H1 (cell line): ENCODE measurements around the gene CCNY. TPM values are rescaled to one million over a fixed set of nuclear protein-coding genes. Genes with fewer than 3 reads are reported as not detected.

ENCODE experiments used
- CTCF ChIA-PET: fragments of 300-600 bp; sonication (Branson Sonifier 250); formaldehyde crosslinking; loops from one replicate; lab custom pipeline; 2021; ENCODE audit not compliant: partially characterized antibody; lab: Charles Lee
- POLR2A ChIA-PET: fragments of 300-600 bp; sonication (Branson Sonifier 250); formaldehyde crosslinking; loops from one replicate; lab custom pipeline; 2021; ENCODE audit warnings: inconsistent platforms; ENCODE audit not compliant: partially characterized antibody; lab: Charles Lee
- DNase-seq, 2 experiments: peaks; one replicate each; pipeline versions ENCODE4 v3.0.0 to v3.0.0-alpha.2; 2010 to 2022; ENCODE audit warnings: low spot score in 2 of 2, low read depth in 1 of 2, mixed read lengths in 1 of 2
- FAIRE-seq: peaks from 2 replicates; lab custom pipeline; 2011; peaks lifted over from hg19 to GRCh38; lab: Jason Lieb, UNC
- H2AFZ ChIP-seq: 2 replicates; pipeline ENCODE4 v1.8.1; 2012; ENCODE audit warnings: low read length, inconsistent platforms
- H2AK5ac ChIP-seq: 2 replicates; pipeline ENCODE4 v1.6.1; 2013; ENCODE audit warnings: low read depth, low read length
- H2BK120ac ChIP-seq: replicated peaks from 2 replicates; pipeline ENCODE3; 2013; ENCODE audit warnings: low read depth, low read length, inconsistent platforms
- H2BK12ac ChIP-seq: 2 replicates; pipeline ENCODE4 v1.6.1; 2013; ENCODE audit warnings: low read depth, low read length
- H2BK15ac ChIP-seq: 2 replicates; pipeline ENCODE4 v1.6.1; 2013; ENCODE audit warnings: low read length
- H2BK20ac ChIP-seq: 2 replicates; pipeline ENCODE4 v1.6.1; 2013; ENCODE audit warnings: low read length
- H2BK5ac ChIP-seq: 2 replicates; pipeline ENCODE4 v1.6.1; 2013; ENCODE audit warnings: low read depth, low read length
- H3K14ac ChIP-seq: 2 replicates; pipeline ENCODE4 v1.6.1; 2013; ENCODE audit warnings: inconsistent platforms; ENCODE audit not compliant: insufficient read length
- H3K18ac ChIP-seq: 2 replicates; pipeline ENCODE4 v1.6.1; 2013; ENCODE audit warnings: low read length; ENCODE audit errors: extremely low read depth
- H3K23ac ChIP-seq: 2 replicates; pipeline ENCODE4 v1.6.1; 2013; ENCODE audit warnings: inconsistent platforms; ENCODE audit not compliant: insufficient read length
- H3K23me2 ChIP-seq: 2 replicates; pipeline ENCODE4 v1.6.1; 2013; ENCODE audit warnings: low read depth, low read length
- H3K27ac ChIP-seq: 2 replicates; pipeline ENCODE4 v1.6.1; 2011; ENCODE audit warnings: low read depth, low read length, inconsistent platforms
- H3K27me3 ChIP-seq, 4 experiments: replicated peaks in 1 of 4; 1 replicate in 1 of 4; 2 replicates in 3 of 4; pipeline versions ENCODE4 v1.6.1 to v1.8.1; 2011 to 2013; ENCODE audit warnings: low read length in 3 of 4, mild to moderate bottlenecking in 3 of 4, inconsistent platforms in 2 of 4, mixed read lengths in 2 of 4, moderate library complexity in 1 of 4; ENCODE audit not compliant: control insufficient read depth in 3 of 4, insufficient read depth in 3 of 4; ENCODE audit errors: extremely low read depth in 1 of 4
- H3K36me3 ChIP-seq, 4 experiments: 2 replicates each; pipeline versions ENCODE4 v1.6.1 to v1.8.1; 2011 to 2013; ENCODE audit warnings: mild to moderate bottlenecking in 4 of 4, low read length in 3 of 4, moderate library complexity in 2 of 4, control low read depth in 1 of 4, inconsistent platforms in 1 of 4; ENCODE audit not compliant: insufficient read depth in 4 of 4, control insufficient read depth in 2 of 4
- H3K4ac ChIP-seq: replicated peaks from 2 replicates; pipeline ENCODE3; 2013; ENCODE audit warnings: low read length, low read depth, mixed read lengths, inconsistent platforms; ENCODE audit not compliant: insufficient read length
- H3K4me1 ChIP-seq, 4 experiments: replicated peaks in 1 of 4; 1 replicate in 1 of 4; 2 replicates in 3 of 4; pipeline versions ENCODE4 v1.6.1 to v1.8.1; 2011 to 2013; ENCODE audit warnings: low read length in 3 of 4, inconsistent platforms in 2 of 4, mixed read lengths in 1 of 4; ENCODE audit not compliant: insufficient read depth in 4 of 4, control insufficient read depth in 3 of 4
- H3K4me2 ChIP-seq, 2 experiments: 2 replicates each; pipeline versions ENCODE4 v1.6.1 to v1.8.1; 2011 to 2013; ENCODE audit warnings: low read depth in 2 of 2, low read length in 2 of 2, control low read depth in 1 of 2, inconsistent platforms in 1 of 2, mild to moderate bottlenecking in 1 of 2; ENCODE audit not compliant: insufficient read depth in 1 of 2
- H3K4me3 ChIP-seq, 4 experiments: fragments of 200-600, 300-600 bp in 1 of 4; sonication (generic), shearing (Covaris generic), sonication (Bioruptor Twin) in 1 of 4; 2 replicates each; pipeline versions ENCODE4 v1.5.1 to v1.8.1; 2011 to 2016; ENCODE audit warnings: low read length in 4 of 4, low read depth in 3 of 4, control low read depth in 2 of 4, inconsistent platforms in 2 of 4, mild to moderate bottlenecking in 2 of 4, mixed read lengths in 1 of 4, moderate library complexity in 1 of 4; ENCODE audit not compliant: insufficient read depth in 2 of 4; ENCODE audit errors: extremely low read depth in 1 of 4
- H3K56ac ChIP-seq: replicated peaks from 2 replicates; pipeline ENCODE3; 2013; ENCODE audit warnings: low read depth, mild to moderate bottlenecking, mixed read lengths, low read length, inconsistent platforms; ENCODE audit not compliant: insufficient read length
- H3K79me1 ChIP-seq: 2 replicates; pipeline ENCODE4 v1.6.1; 2013; ENCODE audit warnings: low read depth, low read length, control low read depth
- H3K79me2 ChIP-seq, 2 experiments: 2 replicates each; pipeline versions ENCODE4 v1.6.1 to v1.8.1; 2012 to 2013; ENCODE audit warnings: low read length in 2 of 2, mild to moderate bottlenecking in 2 of 2, inconsistent platforms in 1 of 2; ENCODE audit not compliant: insufficient read depth in 2 of 2, control insufficient read depth in 1 of 2
- H3K9ac ChIP-seq, 4 experiments: replicated peaks in 1 of 4; 1 replicate in 1 of 4; 2 replicates in 3 of 4; pipeline versions ENCODE4 v1.6.1 to v1.8.1; 2011 to 2013; ENCODE audit warnings: low read depth in 3 of 4, low read length in 3 of 4, control low read depth in 2 of 4, mild to moderate bottlenecking in 2 of 4, moderate library complexity in 2 of 4, inconsistent platforms in 1 of 4; ENCODE audit errors: extremely low read depth in 1 of 4
- H3K9me3 ChIP-seq, 2 experiments: 2 replicates each; pipeline versions ENCODE4 v1.6.1 to v1.8.1; 2012 to 2013; ENCODE audit warnings: mild to moderate bottlenecking in 2 of 2, moderate library complexity in 2 of 2, control low read depth in 1 of 2, inconsistent platforms in 1 of 2, low read depth in 1 of 2, low read length in 1 of 2, mixed read lengths in 1 of 2; ENCODE audit not compliant: insufficient read depth in 2 of 2
- H4K20me1 ChIP-seq, 2 experiments: replicated peaks in 1 of 2; 2 replicates each; pipeline versions ENCODE3 to v1.8.1; 2011 to 2013; ENCODE audit warnings: inconsistent platforms in 2 of 2, low read length in 2 of 2, mild to moderate bottlenecking in 1 of 2; ENCODE audit not compliant: insufficient read depth in 2 of 2, control insufficient read depth in 1 of 2
- H4K5ac ChIP-seq: 2 replicates; pipeline ENCODE4 v1.6.1; 2013; ENCODE audit warnings: low read length, low read depth, mixed read lengths, inconsistent platforms; ENCODE audit not compliant: insufficient read length
- H4K8ac ChIP-seq: 2 replicates; pipeline ENCODE4 v1.8.0; 2013; ENCODE audit warnings: mild to moderate bottlenecking, moderate library complexity, low read length, inconsistent platforms; ENCODE audit not compliant: insufficient read depth; ENCODE audit errors: extremely low read depth
- H4K91ac ChIP-seq: replicated peaks from 2 replicates; pipeline ENCODE3; 2013; ENCODE audit warnings: low read length, mixed read lengths, inconsistent platforms; ENCODE audit not compliant: insufficient read length
- CTCF ChIP-seq, 3 experiments: IDR thresholded peaks; 1 replicate in 2 of 3; 2 replicates in 1 of 3; pipeline versions ENCODE4 v1.5.1 to v1.6.1; 2011; ENCODE audit warnings: low read length in 3 of 3, mild to moderate bottlenecking in 3 of 3, inconsistent platforms in 2 of 3, low read depth in 1 of 3, moderate library complexity in 1 of 3; ENCODE audit not compliant: insufficient read depth in 1 of 3; ENCODE audit errors: control extremely low read depth in 1 of 3
- HDAC6 ChIP-seq: IDR thresholded peaks from one replicate; pipeline ENCODE4 v1.7.1; 2012; ENCODE audit warnings: low read depth, mild to moderate bottlenecking, inconsistent platforms, low read length, moderate library complexity
- RAD21 ChIP-seq, 2 experiments: IDR thresholded peaks in 1 of 2; conservative IDR thresholded peaks in 1 of 2; 2 replicates each; pipeline ENCODE4 v1.6.1; 2011; ENCODE audit warnings: low read depth in 2 of 2, low read length in 2 of 2, improper control_type of control experiment in 1 of 2, inconsistent platforms in 1 of 2, mild to moderate bottlenecking in 1 of 2, moderate library complexity in 1 of 2
- WGBS, 2 experiments: shearing (Covaris generic) in 1 of 2; methylation state at CpG; one replicate each; pipeline versions ENCODE4 v1.1.6 to v1.1.7; 2013 to 2015; ENCODE audit warnings: low lambda C conversion rate in 2 of 2, mixed read lengths in 2 of 2, inconsistent platforms in 1 of 2, low coverage in 1 of 2, missing lambda C conversion rate in 1 of 2; ENCODE audit not compliant: insufficient replicate concordance in 2 of 2, insufficient coverage in 1 of 2, insufficient read length in 1 of 2; ENCODE audit errors: extremely low coverage in 1 of 2, missing lambda C conversion rate in 1 of 2; 5-methylcytosine and 5-hydroxymethylcytosine counted together
- polyA plus RNA-seq, 7 experiments: library from polyadenylated mRNA; depleted of rRNA in 3 of 7; stranded (reverse) in 5 of 7; unstranded in 2 of 7; fragments of >200 nt in 5 of 7; fragments of 200-250 nt in 2 of 7; gene quantifications; 1 replicate in 5 of 7; 2 replicates in 1 of 7; 4 replicates in 1 of 7; pipeline versions ENCODE4 v1.2.1 to v1.2.3, GENCODE V29; 2011 to 2013; ENCODE audit warnings: missing spikeins in 2 of 7, mixed read lengths in 2 of 7
- total RNA-seq: library from RNA; stranded (reverse); fragmentation: NEBNext Ultra II Directional; extraction: Animal tissue kit (Norgen Biotek cat#: 25700); gene quantifications from 2 replicates; pipeline ENCODE4 v1.2.1, GENCODE V29; 2021

Gene CCNY
- total and polyA plus RNA-seq, 2 of the 8 experiments (the other 6 are each of a cell fraction or from before 2014, with no cell fraction given) = 25.3 to 68.2 TPM

GRCh38 chr10:35304649-35305048 is 31.7 kb upstream of the CCNY start:
- no peak for DNase-seq
- Histone ChIP-seq H3K79me1 (no peaks in the 10 kb centered on the region), H3K9ac (no peak overlapping the region), H2BK12ac (no peak overlapping the region), H3K14ac (no peak overlapping the region), H3K23me2 (no peaks in the 10 kb centered on the region), H3K27me3 (0 out of 7 replicates have a peak, but pooled peaks cover 0 to 3% (median 0%) of the 10 kb centered on the region in 4 experiments), H3K9me3 (no peaks in the 10 kb centered on the region), H3K79me2 (no peaks in the 10 kb centered on the region), H2AFZ (no peak overlapping the region), H3K27ac (no peak overlapping the region), H3K4me2 (no peak overlapping the region), H2BK120ac (no peak overlapping the region), H3K56ac (no peak overlapping the region), H3K36me3 (no peaks in the 10 kb centered on the region), H2BK15ac (no peak overlapping the region), H3K4me3 (no peak overlapping the region), H3K4me1 (no peaks in the 10 kb centered on the region), H2BK5ac (no peak overlapping the region), H3K18ac (no peak overlapping the region), H3K4ac (no peak overlapping the region), H4K8ac (no peak overlapping the region), H2BK20ac (no peak overlapping the region), H4K5ac (no peak overlapping the region), H4K91ac (no peak overlapping the region), H4K20me1 (no peaks in the 10 kb centered on the region), H3K23ac (no peak overlapping the region), H2AK5ac (no peak overlapping the region)
- CTCF ChIA-PET = interaction anchor here (0.9 to 1.7 kb wide), 5 partner anchors 25 to 250 kb away, joined by 3 to 4 read pairs (median 4); no protein-coding TSS in a partner anchor
- no peak for FAIRE-seq
- POLR2A ChIA-PET = interaction anchor here (0.8 kb wide), 1 partner anchor 11 kb away, joined by 3 read pairs; no protein-coding TSS in a partner anchor
- WGBS, 2 experiments = 58% methylated on average over 2 of the region's 2 CpGs; no CpG with 5 or more reads in 1 of the 2 experiments
- TF ChIP-seq HDAC6 (no peak), RAD21 (IDR thresholded peaks at IDR 0.05 in 1 of 2, conservative IDR thresholded peaks at IDR 0.05 in 1 of 2; ENCODE audit: low read depth in 2 of 2, low read length in 2 of 2) (peak; percentile 65 to 73), CTCF (IDR thresholded peaks at IDR 0.05; ENCODE audit: control extremely low read depth in 1 of 3, insufficient read depth in 1 of 3, low read depth in 1 of 3, low read length in 3 of 3) (peak; percentile 14 to 43 (median 34))
